GM19035 (cell line): ENCODE measurements around the gene MCRIP2.

ENCODE experiments used
- ATAC-seq: cut with Tn5 transposase; IDR thresholded peaks from one replicate; pipeline ENCODE4 v1.9.1; 2021; ENCODE audit not compliant: unreplicated experiment

MCRIP2 gene

GRCh38 chr16:616733-617586 lies 24.7 kb upstream of the MCRIP2 start:
- no peak for ATAC-seq

- ATAC-seq, result no peak
Measured at GRCh38 chr16:617855-618254, 23.8 kb upstream of the MCRIP2 start.

- no peak for ATAC-seq
Measured at GRCh38 chr16:619476-620100, 22.0 kb upstream of the MCRIP2 start.

GRCh38 chr16:620700-621525 lies 20.7 kb upstream of the MCRIP2 start:
- no peak for ATAC-seq

GRCh38 chr16:621526-622105 lies 20.0 kb upstream of the MCRIP2 start:
- no peak for ATAC-seq

GRCh38 chr16:622920-623280 lies 18.7 kb upstream of the MCRIP2 start:
- no peak for ATAC-seq

GRCh38 chr16:624526-625070 lies 17.0 kb upstream of the MCRIP2 start:
- ATAC-seq, result no peak

GRCh38 chr16:625117-625976 lies 16.3 kb upstream of the MCRIP2 start:
- no peak for ATAC-seq

- ATAC-seq, result no peak
Measured at GRCh38 chr16:625977-626765, 15.5 kb upstream of the MCRIP2 start.

GRCh38 chr16:626787-627453 lies 14.7 kb upstream of the MCRIP2 start:
- no peak for ATAC-seq

GRCh38 chr16:627454-628239 lies 14.0 kb upstream of the MCRIP2 start:
- no peak for ATAC-seq

- ATAC-seq, result no peak
Measured at GRCh38 chr16:628321-629061, 13.1 kb upstream of the MCRIP2 start.

GRCh38 chr16:629185-629832 lies 12.3 kb upstream of the MCRIP2 start:
- no peak for ATAC-seq

- ATAC-seq, result no peak
Measured at GRCh38 chr16:629833-630248, 11.8 kb upstream of the MCRIP2 start.

GRCh38 chr16:630249-630814 lies 11.3 kb upstream of the MCRIP2 start:
- no peak for ATAC-seq

GRCh38 chr16:630815-631405 lies 10.7 kb upstream of the MCRIP2 start, which contains the start of gene WFIKKN1:
TSS of gene WFIKKN1 (plus strand) at chr16:630985. CDS start at chr16:631254, 269 bp downstream.
- ATAC-seq, result no peak
